PFSK-1 (cell line): Measurements from ENCODE around the gene RBP3.

Experiments
- POLR2AphosphoS5 ChIP-seq: IDR thresholded peaks from 2 replicates; pipeline ENCODE4 v1.6.1; 2012; ENCODE audit warnings: low read depth, mild to moderate bottlenecking, control low read depth, low read length, moderate library complexity
- REST ChIP-seq, 2 experiments: IDR thresholded peaks; 2 replicates each; pipeline versions ENCODE4 v1.6.1 to v1.8.0; 2011 to 2012; ENCODE audit warnings: low read depth in 2 of 2, low read length in 2 of 2, control low read depth in 1 of 2, inconsistent platforms in 1 of 2, mild to moderate bottlenecking in 1 of 2, moderate library complexity in 1 of 2; ENCODE audit not compliant: insufficient read depth in 1 of 2
- SIN3A ChIP-seq: IDR thresholded peaks from 2 replicates; pipeline ENCODE4 v1.6.1; 2012; ENCODE audit warnings: mild to moderate bottlenecking, low read length, moderate library complexity, borderline replicate concordance; ENCODE audit not compliant: insufficient read depth
- TAF1 ChIP-seq: IDR thresholded peaks from 2 replicates; pipeline ENCODE4 v1.6.1; 2012; ENCODE audit warnings: low read length, control low read depth, borderline replicate concordance; ENCODE audit not compliant: insufficient read depth

GRCh38 chr10:47330366-47330765 is 17.8 kb upstream of the RBP3 start:
- TF ChIP-seq POLR2AphosphoS5 (no peak), REST (IDR thresholded peaks at IDR 0.05; ENCODE audit: insufficient read depth in 1 of 2, low read depth in 2 of 2, low read length in 2 of 2) (no peak), TAF1 (no peak), SIN3A (no peak)
